GM12878 (cell line): ENCODE data around the gene CDCA3. TPM values are rescaled to one million over a fixed set of nuclear protein-coding genes. Genes with fewer than 3 reads are reported as not detected.

Source experiments
- ATAC-seq: fragments of 200-7000 bp; cut with Tn5 transposase; 3 replicates; pipeline ENCODE4 v1.9.1; 2020; ENCODE audit warnings: mild to moderate bottlenecking, moderate library complexity
- BruUV-seq: library from RNA; stranded (reverse); fragments of 400-500 nt; replicated peaks from 2 replicates; lab custom pipeline; 2021; lab: Mats Ljungman, UMichigan
- CTCF ChIA-PET: fragments of 300-600 bp; sonication (Branson Sonifier 250); formaldehyde crosslinking; extraction: SDS; loops from one replicate; lab custom pipeline; 2021; ENCODE audit warnings: inconsistent platforms; lab: Yijun Ruan, JAX
- POLR2A ChIA-PET: fragments of 350-600 bp; formaldehyde crosslinking; extraction: SDS; loops from one replicate; lab custom pipeline; 2021; ENCODE audit warnings: inconsistent platforms; lab: Charles Lee
- RAD21 ChIA-PET: fragments of 300-600 bp; sonication (Branson Sonifier 250); formaldehyde crosslinking; loops from one replicate; lab custom pipeline; 2023; ENCODE audit warnings: antibody characterized with exemption; ENCODE audit not compliant: unreplicated experiment; lab: Charles Lee
- SMC1A ChIA-PET: fragments of 300-600 bp; sonication (Branson Sonifier 250); formaldehyde crosslinking; loops from one replicate; lab custom pipeline; 2023; ENCODE audit not compliant: unreplicated experiment, uncharacterized antibody; lab: Charles Lee
- DNase-seq: peaks from one replicate; pipeline ENCODE4 v3.0.0-alpha.2; 2011; ENCODE audit warnings: low read depth, low spot score
- FAIRE-seq: peaks from 3 replicates; lab custom pipeline; 2011; peaks lifted over from hg19 to GRCh38; lab: Jason Lieb, UNC
- H2AFZ ChIP-seq: 2 replicates; pipeline ENCODE4 v1.6.0; 2011; ENCODE audit warnings: low read depth, low read length, control low read depth; ENCODE audit not compliant: control insufficient read depth
- H3K27ac ChIP-seq: 2 replicates; pipeline ENCODE4 v1.5.1; 2011; ENCODE audit warnings: control low read depth; ENCODE audit not compliant: control insufficient read depth, insufficient read depth
- H3K27me3 ChIP-seq, 2 experiments: replicated peaks in 1 of 2; 2 replicates each; pipeline versions ENCODE4 v1.6.0 to v1.6.1; 2011; ENCODE audit warnings: low read length in 1 of 2; ENCODE audit not compliant: control insufficient read depth in 2 of 2, insufficient read depth in 2 of 2
- H3K36me3 ChIP-seq, 2 experiments: 2 replicates each; pipeline ENCODE4 v1.5.1; 2011; ENCODE audit warnings: low read length in 1 of 2; ENCODE audit not compliant: control insufficient read depth in 2 of 2, insufficient read depth in 2 of 2
- H3K4me1 ChIP-seq: 2 replicates; pipeline ENCODE4 v1.6.1; 2011; ENCODE audit warnings: mild to moderate bottlenecking, low read length, moderate library complexity, mixed read lengths; ENCODE audit not compliant: control insufficient read depth, insufficient read depth
- H3K4me2 ChIP-seq: 2 replicates; pipeline ENCODE4 v1.6.0; 2011; ENCODE audit warnings: control low read depth; ENCODE audit not compliant: control insufficient read depth, insufficient read depth
- H3K4me3 ChIP-seq: fragments of 200-600 bp; sonication (generic); 2 replicates; pipeline ENCODE4 v1.5.1; 2016
- H3K79me2 ChIP-seq: 2 replicates; pipeline ENCODE4 v1.6.0; 2011; ENCODE audit warnings: low read length; ENCODE audit not compliant: control insufficient read depth, insufficient read depth
- H3K9ac ChIP-seq: 2 replicates; pipeline ENCODE4 v1.8.0; 2011; ENCODE audit warnings: low read length, control low read depth, mixed read lengths; ENCODE audit not compliant: control insufficient read depth, insufficient read depth
- H3K9me3 ChIP-seq: replicated peaks from 3 replicates; pipeline ENCODE4 v1.5.1; 2011; ENCODE audit warnings: mild to moderate bottlenecking, low read length; ENCODE audit not compliant: control insufficient read depth, insufficient read depth
- H4K20me1 ChIP-seq: 2 replicates; pipeline ENCODE4 v1.6.0; 2011; ENCODE audit not compliant: control insufficient read depth, insufficient read depth
- ASH2L ChIP-seq: fragments of 300-600, 200-600 bp; sonication (generic); IDR thresholded peaks from 2 replicates; pipeline ENCODE4 v1.6.1; 2017; ENCODE audit warnings: low read depth, mild to moderate bottlenecking, borderline replicate concordance
- BCL3 ChIP-seq: IDR thresholded peaks from 2 replicates; pipeline ENCODE4 v1.6.1; 2011; ENCODE audit warnings: borderline replicate concordance, low read depth, mild to moderate bottlenecking, moderate library complexity, low read length; ENCODE audit not compliant: insufficient read depth, poor library complexity, severe bottlenecking
- BMI1 ChIP-seq: fragments of 450-650 bp; IDR thresholded peaks from 2 replicates; pipeline ENCODE4 v1.6.1; 2016; ENCODE audit warnings: mild to moderate bottlenecking, moderate library complexity, borderline replicate concordance
- CBX5 ChIP-seq: sonication (generic); IDR thresholded peaks from 2 replicates; pipeline ENCODE4 v1.6.1; 2016; ENCODE audit warnings: low read depth, moderate library complexity, mild to moderate bottlenecking, inconsistent platforms
- CEBPZ ChIP-seq: fragments of 150-350 bp; IDR thresholded peaks from 2 replicates; pipeline ENCODE4 v1.6.1; 2016; ENCODE audit warnings: low read depth, low read length
- DPF2 ChIP-seq: fragments of 450-650 bp; IDR thresholded peaks from 2 replicates; pipeline ENCODE4 v1.6.1; 2017; ENCODE audit warnings: mild to moderate bottlenecking
- E4F1 ChIP-seq: fragments of 450-650 bp; IDR thresholded peaks from 2 replicates; pipeline ENCODE4 v1.6.1; 2018; ENCODE audit warnings: borderline replicate concordance, mild to moderate bottlenecking; ENCODE audit not compliant: partially characterized antibody
- FOXM1 ChIP-seq: IDR thresholded peaks from 2 replicates; pipeline ENCODE4 v1.6.1; 2012; ENCODE audit warnings: low read depth, mild to moderate bottlenecking, inconsistent platforms, low read length, moderate library complexity
- GATAD2B ChIP-seq: fragments of 450-650 bp; conservative IDR thresholded peaks from 2 replicates; pipeline ENCODE4 v1.6.1; 2017; ENCODE audit warnings: low read depth, mild to moderate bottlenecking, moderate library complexity
- IKZF2 ChIP-seq, 2 experiments: fragments of 450-650 bp; IDR thresholded peaks; 2 replicates each; pipeline ENCODE4 v1.6.1; 2017; ENCODE audit warnings: mild to moderate bottlenecking in 2 of 2, moderate library complexity in 2 of 2
- MEF2A ChIP-seq: IDR thresholded peaks from 2 replicates; pipeline ENCODE4 v1.6.1; 2011; ENCODE audit warnings: low read depth, mild to moderate bottlenecking, low read length, moderate library complexity; ENCODE audit not compliant: insufficient read depth
- PAX8 ChIP-seq: fragments of 450-650 bp; IDR thresholded peaks from 2 replicates; pipeline ENCODE4 v1.6.1; 2017; ENCODE audit warnings: mild to moderate bottlenecking, moderate library complexity
- RB1 ChIP-seq: fragments of 450-650 bp; formaldehyde crosslinking; IDR thresholded peaks from 2 replicates; pipeline ENCODE4 v1.6.1; 2017; ENCODE audit warnings: mild to moderate bottlenecking, borderline replicate concordance
- SMAD1 ChIP-seq: fragments of 450-650 bp; IDR thresholded peaks from 2 replicates; pipeline ENCODE4 v1.6.1; 2018; ENCODE audit warnings: mild to moderate bottlenecking, low read depth; ENCODE audit not compliant: partially characterized antibody
- STAT1 ChIP-seq: fragments of 450-650 bp; conservative IDR thresholded peaks from 2 replicates; pipeline ENCODE4 v1.6.1; 2014; ENCODE audit warnings: antibody characterized with exemption, mild to moderate bottlenecking
- WRNIP1 ChIP-seq: IDR thresholded peaks from 2 replicates; pipeline ENCODE4 v1.6.1; 2011; ENCODE audit warnings: low read depth, low read length, improper control_type of control experiment, borderline replicate concordance
- ZNF384 ChIP-seq: IDR thresholded peaks from 2 replicates; pipeline ENCODE4 v1.6.1; 2012; ENCODE audit warnings: low read depth, mild to moderate bottlenecking, low read length, improper control_type of control experiment, borderline replicate concordance
- ZNF622 ChIP-seq: fragments of 450-650 bp; IDR thresholded peaks from 2 replicates; pipeline ENCODE4 v1.6.1; 2017; ENCODE audit warnings: mild to moderate bottlenecking, inconsistent platforms
- WGBS: methylation state at CpG from one replicate; pipeline ENCODE4 v1.1.6; 2016; ENCODE audit warnings: low lambda C conversion rate; ENCODE audit not compliant: insufficient replicate concordance, insufficient coverage; ENCODE audit errors: missing lambda C conversion rate; 5-methylcytosine and 5-hydroxymethylcytosine counted together
- in situ Hi-C: fragments of 300-500 bp; cut with MboI; formaldehyde crosslinking; loops from 9 replicates; pipeline ENCODE4 v1.14.3; 2018; ENCODE audit warnings: mixed read lengths
- intact Hi-C: fragments of 100-400 bp; cut with micrococcal nuclease; formaldehyde crosslinking; loops from one replicate; pipeline ENCODE4 v1.14.2; 2022; ENCODE audit not compliant: unreplicated experiment
- polyA plus RNA-seq, 11 experiments: library from polyadenylated mRNA; depleted of rRNA in 4 of 11; unstranded in 6 of 11; stranded (reverse) in 5 of 11; fragments of >200 nt; fragmentation: Nextera tagmentation in 4 of 11; fragmentation: Illumina TruSeq in 1 of 11; extraction: Ambion mirVana in 4 of 11; extraction: Trizol in 1 of 11; gene quantifications; 1 replicate in 1 of 11; 2 replicates in 10 of 11; pipeline versions ENCODE4 v1.2.1 to v1.2.3, GENCODE V29; 2011 to 2016; ENCODE audit warnings: inconsistent platforms in 2 of 11, missing spikeins in 2 of 11, low read depth in 1 of 11
- total RNA-seq, 4 experiments: library from RNA; depleted of rRNA in 3 of 4; stranded (reverse); fragments of >200 nt in 3 of 4; fragmentation: Illumina TruSeq in 1 of 4; extraction: Trizol in 1 of 4; gene quantifications; 2 replicates each; pipeline versions ENCODE4 v1.2.1 to v1.2.3, GENCODE V29; 2013 to 2021

The CDCA3 gene
- total and polyA plus RNA-seq, 10 of the 15 experiments (the other 5 are each of a cell fraction or from before 2014, with no cell fraction given), result 34.5 to 148 (median 97.4) TPM

- Histone ChIP-seq H3K9me3 (no peaks in the 10 kb centered on the region), H3K4me1 (peaks cover 10% of the 10 kb centered on the region), H3K79me2 (no peaks in the 10 kb centered on the region), H3K4me2 (peak overlapping the region; percentile 65; the same call in 1 of the 2 replicates), H3K36me3 (no peaks in the 10 kb centered on the region), H3K27me3 (no peaks in the 10 kb centered on the region), H4K20me1 (no peaks in the 10 kb centered on the region), H3K9ac (peak overlapping the region; percentile 34; the same call in 1 of the 2 replicates), H3K4me3 (no peak overlapping the region), H3K27ac (no peak overlapping the region), H2AFZ (peak overlapping the region; percentile 40)
- in situ Hi-C loops, result no loop called here
- ChIA-PET SMC1A (interaction anchor here (1.0 to 5.1 kb wide), 4 partner anchors 10 to 87 kb away, joined by 3 to 22 read pairs (median 4); partner anchors contain the start of genes CDCA3, MLF2 and USP5), CTCF (interaction anchor here (0.8 to 1.6 kb wide), 6 partner anchors 10 to 87 kb away, joined by 3 to 5 read pairs (median 4); partner anchors contain the start of gene MLF2), POLR2A (interaction anchor here (0.8 to 1.6 kb wide), 5 partner anchors 8 to 25 kb away, joined by 3 to 7 read pairs (median 4); partner anchors contain the start of gene CDCA3), RAD21 (interaction anchor here (0.9 to 2.3 kb wide), 4 partner anchors 8 to 87 kb away, joined by 3 to 12 read pairs (median 7); partner anchors contain the start of genes CDCA3 and MLF2)
- 44% methylated on average over 1 of the region's 1 CpG for WGBS
- BruUV-seq, result no TSS peak
- DNase-seq, result no peak
- intact Hi-C loops, result no loop called here
- no peak for FAIRE-seq
- ATAC-seq, result peak; percentile 17
- no peak for TF ChIP-seq CBX5
- TF ChIP-seq FOXM1, result no peak
- TF ChIP-seq CEBPZ, result no peak
- no peak for TF ChIP-seq MEF2A
- no peak for TF ChIP-seq RB1
- no peak for TF ChIP-seq IKZF2 (IDR thresholded peaks at IDR 0.05)
- no peak for TF ChIP-seq ZNF622
- TF ChIP-seq GATAD2B, result no peak
- no peak for TF ChIP-seq ZNF384
- no peak for TF ChIP-seq E4F1
- TF ChIP-seq BMI1, result no peak
- TF ChIP-seq BCL3, result no peak
- no peak for TF ChIP-seq SMAD1
- TF ChIP-seq DPF2, result no peak
- TF ChIP-seq PAX8, result no peak
- TF ChIP-seq WRNIP1, result no peak
- no peak for TF ChIP-seq STAT1
- TF ChIP-seq ASH2L, result no peak
Measured at GRCh38 chr12:6840330-6840729, 10.8 kb downstream of the CDCA3 start.
